NCI-H748 (cell line): ENCODE data around the gene MFSD6.
"Not testable (repeated sequence)": the region's sequence is repeated elsewhere in the genome, so short reads cannot be mapped to it uniquely, and the experiment has no call there.

Experiments
- DNase-seq: peaks from one replicate; lab custom pipeline; 2025; ENCODE audit not compliant: unreplicated experiment; lab: John Stamatoyannopoulos, UW

Gene MFSD6

DNA sequence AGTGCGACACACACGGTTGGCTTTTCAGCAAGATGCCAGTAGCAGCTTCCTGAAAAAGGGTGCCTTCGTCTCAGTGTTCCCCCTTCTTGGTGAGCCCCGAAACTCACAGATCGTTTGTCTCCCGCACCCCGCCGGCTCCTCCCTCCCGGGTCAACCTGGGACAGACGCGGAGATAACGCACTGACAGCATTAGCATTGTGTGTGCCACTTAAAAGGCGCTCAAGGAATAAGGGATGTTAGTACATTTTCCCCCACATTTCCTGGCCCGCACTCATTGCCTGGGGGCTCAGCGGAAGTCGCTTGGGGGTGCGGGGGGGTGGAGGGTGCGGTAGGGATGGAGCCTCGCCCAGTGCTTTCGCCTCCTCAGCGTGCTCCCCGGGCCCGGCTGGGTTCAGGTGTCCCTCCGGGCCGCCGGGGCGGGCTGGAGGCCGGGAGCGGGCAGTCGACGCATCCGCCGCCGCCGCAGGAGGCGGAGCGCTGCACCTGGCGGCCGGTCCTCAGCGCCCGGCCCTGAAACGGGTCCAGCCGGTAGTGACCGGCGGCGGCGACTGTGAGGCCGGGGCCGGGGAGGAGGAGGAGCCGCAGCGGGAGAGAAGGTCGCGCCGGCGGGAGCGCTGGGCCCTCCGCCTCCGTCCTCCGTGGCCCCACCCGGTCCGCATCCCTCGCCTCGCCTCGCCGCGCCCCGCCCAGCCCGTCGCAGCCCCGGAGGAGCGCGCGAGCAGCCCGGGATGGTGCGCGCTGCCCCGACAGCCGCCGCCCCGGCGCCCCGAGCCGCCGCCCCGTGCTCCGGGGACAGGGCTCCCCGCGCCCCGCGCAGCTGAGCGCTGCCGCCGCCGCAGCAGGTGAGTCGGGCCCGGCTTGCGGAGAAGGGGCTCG, at the start of gene MFSD6:
Gene MFSD6, plus strand, starts transcription at position 694 of the 876 bp plus-strand sequence. CDS start 27,675 bp downstream, outside the sequence.
- peak; percentile 84 for DNase-seq

DNA sequence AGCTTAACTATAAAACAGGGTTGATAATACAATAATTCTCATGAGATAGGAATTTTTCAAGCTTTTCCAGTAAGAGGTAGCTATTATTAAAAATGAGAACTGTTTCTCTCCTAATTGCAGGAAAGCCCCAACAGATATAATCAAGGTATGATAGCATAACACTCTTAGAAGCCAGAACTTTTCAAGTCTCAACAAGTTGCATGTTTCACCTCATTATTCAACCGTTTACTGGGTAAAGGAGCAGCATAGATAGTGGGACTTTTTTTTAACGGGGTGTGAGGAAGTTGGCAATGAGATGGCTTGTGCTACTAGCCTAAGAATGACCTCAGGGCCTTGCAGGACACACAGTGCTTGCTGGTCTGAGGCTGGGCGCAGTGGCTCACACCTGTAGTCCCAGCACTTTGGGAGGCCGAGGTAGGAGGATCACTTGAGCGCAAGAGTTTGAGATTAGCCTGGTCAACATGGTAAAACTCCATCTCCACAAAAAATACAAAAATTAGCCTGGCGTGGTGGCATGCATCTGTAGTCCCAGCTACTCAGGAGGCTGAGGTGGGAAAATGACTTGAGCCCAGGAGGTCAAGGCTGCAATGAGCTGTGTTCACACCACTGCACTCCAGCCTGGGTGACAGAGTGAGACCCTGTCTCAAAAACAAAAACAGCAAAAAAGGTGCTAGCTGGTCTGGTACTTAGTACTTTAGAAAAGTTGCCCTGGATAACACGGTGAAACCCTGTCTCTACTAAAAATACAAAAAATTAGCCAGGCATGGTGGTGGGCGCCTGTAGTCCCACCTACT, 49.3 kb upstream of the MFSD6 start:
- not testable (repeated sequence) for DNase-seq

DNA sequence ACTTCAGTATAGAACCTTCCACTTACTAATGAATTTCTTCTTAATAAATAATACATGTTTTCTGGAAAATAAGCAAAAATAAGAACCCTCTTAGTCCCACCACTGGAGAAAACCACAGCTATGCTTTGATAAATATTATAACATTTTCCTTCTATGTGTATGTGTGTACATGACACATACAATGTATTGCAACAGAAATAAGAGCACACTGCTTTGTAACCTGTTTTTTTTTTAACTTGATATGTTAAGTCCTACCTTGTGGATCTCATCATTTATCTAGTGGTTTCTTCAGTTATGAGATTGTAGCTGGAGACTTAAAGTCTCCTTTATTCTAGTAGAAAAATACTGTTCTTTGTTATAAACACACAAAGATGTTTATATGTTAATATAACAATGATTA, 47.6 kb upstream of the MFSD6 start:
- no peak for DNase-seq

DNA sequence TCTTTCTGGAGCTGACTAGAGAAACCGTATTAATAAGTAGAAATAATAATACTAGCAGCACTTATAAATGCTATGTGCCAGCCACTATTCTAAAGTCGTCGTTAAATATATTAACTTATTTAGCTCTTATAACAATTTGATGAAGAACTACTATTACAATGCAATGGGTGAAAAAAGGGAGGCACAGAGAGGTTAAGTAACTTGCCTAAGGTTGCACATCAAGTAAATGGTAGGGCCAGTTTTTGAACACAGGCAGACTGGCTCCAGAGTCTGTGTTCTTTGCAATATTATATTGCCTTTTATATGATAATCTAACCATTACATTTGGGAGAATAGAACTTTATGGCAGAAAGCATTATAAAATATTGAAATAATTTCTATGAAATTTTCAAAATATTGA, 47.2 kb upstream of the MFSD6 start:
- no peak for DNase-seq

DNA sequence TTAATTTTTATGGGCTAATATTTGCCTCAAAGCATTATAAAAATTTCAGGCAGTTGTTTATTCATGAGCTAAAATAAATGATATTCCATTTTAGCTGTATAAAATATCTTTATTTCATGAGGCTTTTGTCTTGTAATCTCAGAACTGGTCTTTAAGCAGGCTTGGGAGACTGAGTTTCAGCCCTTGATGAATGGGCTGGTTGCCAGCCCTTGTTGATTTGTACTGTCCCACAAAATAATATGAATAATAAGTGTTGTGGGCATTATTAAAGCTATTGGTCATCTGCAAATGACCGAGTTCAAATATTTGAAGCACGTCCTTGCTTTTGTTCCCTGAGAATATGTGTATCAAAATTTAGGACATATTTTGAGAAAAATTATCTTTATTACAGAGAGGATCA, 46.6 kb upstream of the MFSD6 start:
- DNase-seq, result no peak

DNA sequence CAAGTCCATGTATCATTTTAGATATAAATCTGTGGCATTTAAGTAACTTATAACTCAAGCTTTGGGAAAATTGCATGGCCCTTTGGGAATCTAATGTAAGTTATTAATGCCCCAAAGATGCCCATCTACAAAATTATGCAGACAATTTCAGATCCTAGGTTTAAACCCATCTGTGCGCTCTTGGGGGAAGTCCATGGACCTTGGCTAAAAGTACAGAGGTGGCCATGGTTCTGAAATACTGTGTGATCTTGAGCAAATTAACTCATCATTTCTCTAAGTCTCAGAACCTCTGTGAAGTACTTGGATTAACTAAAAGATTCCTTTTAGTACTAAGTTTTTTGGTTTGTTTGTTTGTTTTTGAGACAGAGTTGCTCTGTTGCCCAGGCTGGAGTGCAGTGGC, 45.3 kb upstream of the MFSD6 start:
- no peak for DNase-seq

DNA sequence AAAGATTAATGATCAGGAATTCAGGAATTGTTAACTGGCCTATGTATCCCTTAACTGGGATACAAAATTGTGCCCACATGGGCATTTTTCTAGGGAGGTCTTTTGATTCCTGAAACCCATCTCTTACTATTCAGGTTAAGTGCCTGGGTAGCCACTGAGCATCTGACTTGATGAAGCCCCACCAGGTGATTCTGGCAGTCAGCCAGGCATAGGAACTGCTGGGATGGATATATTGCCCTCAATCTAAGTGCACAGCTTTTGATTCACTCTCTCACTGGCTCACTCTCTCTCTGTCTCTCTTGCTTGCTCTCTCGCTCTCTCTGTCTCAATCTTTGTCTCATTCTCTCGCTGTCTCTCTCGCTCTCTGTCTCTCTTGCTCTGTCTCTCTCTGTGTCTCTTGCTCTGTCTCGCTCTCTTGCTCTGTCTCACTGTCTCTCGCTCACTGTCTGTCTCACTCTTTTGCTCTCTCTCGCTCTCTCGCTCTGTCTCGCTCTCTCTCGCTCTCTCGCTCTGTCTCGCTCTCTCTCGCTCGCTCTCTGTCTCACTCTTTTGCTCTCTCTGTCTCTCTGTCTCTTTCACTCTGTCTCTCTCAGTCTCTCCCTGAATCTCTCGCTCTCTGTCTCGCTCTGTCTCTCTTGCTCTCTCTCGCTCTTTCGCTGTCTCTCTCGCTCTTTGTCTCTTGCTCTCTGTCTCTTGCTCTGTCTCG, 42.5 kb upstream of the MFSD6 start:
- DNase-seq, result peak; percentile 84

DNA sequence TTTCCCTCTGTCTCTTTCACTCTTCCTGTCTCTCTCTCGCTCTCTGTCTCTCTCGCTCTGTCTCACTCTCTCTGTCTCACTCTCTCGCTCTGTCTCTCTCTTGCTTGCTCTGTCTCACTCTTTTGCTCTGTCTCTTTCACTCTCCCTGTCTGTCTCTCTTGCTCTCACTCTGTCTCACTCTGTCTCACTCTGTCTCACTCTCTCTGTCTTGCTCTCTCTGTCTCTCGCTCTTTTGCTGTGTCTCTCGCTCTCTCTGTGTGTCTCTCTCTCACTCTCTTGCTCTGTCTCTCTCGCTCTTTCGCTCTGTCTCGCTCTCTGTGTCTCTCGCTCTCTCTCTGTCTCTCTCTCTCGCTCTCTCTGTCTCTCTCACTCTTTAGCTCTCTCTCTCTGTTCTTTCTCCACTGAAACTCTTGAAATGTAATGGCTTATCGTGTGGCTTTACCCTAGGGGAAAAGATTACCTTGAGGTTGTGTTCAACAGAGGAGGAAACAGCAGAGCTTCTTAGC, 41.9 kb upstream of the MFSD6 start:
- DNase-seq, result no peak

DNA sequence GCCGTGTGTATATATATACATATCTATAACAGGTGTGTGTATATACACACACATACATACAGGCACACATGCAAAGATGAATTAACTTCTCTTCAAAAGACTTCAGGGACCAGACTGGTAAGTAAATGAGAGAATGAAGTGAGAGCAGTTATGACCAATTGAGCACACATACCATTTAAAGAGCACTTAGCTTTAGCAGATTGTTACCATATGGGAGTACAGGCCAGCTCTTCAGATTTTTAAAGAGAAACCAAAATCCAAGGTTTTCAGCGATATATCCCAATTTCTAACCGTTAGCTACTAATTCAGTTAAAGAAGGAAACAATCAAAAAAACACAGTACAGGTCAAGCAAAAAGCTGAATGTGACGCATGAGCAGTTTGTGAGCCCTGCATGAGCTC, 41.1 kb upstream of the MFSD6 start:
- no peak for DNase-seq

DNA sequence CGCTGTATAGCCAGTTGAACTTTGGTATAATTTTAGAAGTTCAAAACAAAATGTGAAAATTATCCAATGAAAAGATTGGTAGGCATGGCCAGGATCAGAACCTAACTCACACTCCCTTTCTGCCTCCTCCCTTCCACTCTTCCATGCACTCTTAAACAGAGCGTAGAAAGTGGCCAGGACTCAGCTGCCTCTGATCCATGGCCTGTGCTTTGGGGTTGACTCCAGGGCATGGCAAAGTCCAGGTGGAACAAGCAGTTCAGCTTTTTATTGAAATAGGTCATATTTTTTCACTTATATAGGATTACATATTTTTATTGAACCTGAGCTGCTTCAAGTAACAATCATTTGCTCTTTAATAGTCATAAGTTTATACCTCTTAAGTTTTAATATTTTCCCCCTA, 38.5 kb upstream of the MFSD6 start:
- no peak for DNase-seq

DNA sequence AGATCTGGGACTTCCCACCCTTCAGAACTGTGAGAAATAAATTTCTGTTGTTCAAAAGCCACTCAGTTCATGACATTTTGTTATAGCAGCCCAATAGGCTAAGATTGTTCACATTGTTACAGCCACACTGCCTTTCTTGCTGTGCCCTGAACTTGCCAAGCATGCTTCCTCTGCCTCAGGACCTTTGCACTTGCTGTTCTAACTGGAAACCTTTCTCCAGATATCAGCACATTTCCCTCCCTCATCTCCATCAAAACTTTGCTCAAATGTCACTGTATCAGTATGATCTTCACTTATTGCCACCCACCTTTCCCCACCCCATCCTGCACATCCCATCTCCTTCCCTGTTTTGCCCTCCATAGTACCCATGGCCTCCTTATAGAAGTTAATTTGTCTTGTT, 32.1 kb upstream of the MFSD6 start:
- no peak for DNase-seq

DNA sequence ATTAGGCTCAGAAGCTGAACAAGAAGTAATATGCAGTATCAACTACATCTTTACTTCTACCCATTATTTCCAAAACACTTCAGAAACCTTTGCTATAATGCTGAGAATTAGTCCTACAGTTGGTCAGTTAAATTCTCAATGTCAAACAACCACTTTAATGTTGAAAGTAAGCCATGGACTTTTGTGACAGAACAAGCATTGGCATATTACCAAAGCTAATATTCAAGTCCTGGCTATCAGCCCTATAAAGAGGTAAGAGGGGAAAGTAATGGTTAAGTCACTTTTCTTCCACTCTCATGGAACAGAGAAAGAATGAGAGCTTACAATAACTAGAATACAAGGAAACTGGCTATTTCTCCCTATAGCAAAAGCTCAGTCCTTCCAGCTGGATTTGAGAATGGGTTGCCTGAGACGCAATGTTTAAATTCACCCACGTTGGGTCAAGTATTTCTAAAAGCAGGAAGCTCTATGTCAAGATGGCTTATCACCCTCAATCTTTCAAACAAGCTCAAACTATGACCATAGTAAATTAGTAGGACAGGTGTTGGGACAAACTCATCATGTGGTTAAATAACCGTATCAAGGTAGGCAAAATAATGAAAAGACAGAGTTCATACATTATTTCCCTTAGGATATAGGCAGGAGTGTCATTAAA, 31.4 kb upstream of the MFSD6 start:
- no peak for DNase-seq

DNA sequence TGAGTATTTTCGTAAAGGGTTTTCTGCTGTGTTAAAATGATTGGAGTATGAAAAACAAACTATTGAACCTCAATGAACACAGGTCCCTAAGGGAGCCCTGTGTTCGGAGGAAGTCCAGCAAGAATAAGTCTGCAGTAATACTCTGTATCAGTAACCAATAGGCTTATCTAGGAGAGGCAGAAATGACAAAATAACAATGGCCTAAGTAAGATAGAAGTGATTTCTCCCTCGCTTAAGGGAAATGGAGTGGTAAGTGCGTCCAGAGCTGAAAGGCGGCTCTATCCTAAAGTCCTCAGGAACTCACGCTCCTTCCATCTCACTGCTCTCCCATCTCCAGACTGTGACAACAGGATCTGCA, 29.3 kb upstream of the MFSD6 start:
- no peak for DNase-seq

DNA sequence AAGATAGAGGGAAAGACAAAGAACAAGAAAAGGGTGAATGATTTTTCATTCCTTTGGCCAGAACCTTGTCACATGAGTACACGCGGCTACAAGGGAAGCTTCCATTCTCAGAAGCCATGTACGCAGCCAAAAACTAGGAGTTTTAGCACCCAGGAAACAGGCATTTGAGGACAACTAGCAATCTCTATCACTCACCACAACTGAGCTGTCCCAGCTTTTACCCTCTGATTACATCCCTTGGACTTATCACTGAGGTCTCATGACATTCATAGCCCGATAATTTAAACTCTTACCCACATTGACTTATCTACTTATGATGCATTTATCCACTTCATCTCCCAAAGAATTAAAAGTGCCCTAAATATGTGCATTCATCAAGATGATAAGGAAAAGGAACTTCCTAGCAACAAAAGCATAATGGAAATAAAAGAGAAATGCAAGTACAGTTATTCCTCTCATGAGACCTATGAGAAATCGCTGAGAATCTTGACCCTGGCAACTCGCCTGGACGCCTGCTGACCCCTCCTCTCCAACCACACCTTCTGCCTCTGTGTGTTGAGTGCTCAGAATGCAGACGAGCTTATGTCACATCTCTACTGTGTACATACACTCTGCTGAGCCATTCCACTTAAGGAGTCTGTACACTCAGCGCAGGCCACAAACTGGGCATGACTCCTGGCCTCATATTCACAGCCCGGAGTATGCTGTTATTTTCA, 28.7 kb upstream of the MFSD6 start:
- DNase-seq, result peak; percentile 65

DNA sequence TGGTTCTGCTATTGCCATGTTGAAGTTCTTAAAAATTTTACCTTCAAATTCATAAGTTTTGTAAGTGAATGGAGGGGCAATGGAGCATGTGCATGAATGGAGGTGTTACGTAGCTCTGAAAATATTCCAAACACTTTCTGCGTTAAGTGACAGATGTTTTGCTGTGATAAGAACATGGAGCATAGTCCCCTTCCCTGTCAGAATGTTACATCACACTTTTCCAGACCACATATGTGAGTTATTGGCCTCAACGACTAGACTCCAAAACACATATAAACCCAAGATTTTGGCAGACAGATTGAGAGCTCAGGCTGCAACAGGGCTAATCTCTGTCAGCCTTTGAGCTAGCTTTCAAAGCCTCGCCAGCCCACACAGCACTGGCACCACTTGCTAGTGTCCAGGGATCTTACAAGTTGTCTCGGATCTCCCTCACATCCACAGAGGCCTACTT, 27.2 kb upstream of the MFSD6 start:
- DNase-seq, result no peak

DNA sequence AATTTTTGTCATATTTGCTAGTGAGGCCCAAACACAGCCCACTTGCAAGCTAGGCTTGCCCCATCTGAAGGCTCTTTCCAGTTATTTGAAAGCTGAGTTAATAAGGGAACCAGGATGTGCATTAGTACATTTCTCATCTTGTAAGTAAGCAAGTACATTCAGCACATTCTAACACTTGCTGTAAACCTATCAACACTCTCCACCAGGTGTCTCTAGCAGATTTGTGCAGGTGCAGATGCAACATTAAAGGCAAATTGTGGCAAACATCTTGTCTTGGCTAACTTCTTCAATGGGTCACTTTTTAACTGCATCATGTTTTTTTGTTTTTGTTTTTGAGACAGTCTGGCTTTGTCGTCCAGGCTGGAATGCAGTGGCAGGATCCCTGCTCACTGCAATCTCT, 25.3 kb upstream of the MFSD6 start:
- peak; percentile 89 for DNase-seq

DNA sequence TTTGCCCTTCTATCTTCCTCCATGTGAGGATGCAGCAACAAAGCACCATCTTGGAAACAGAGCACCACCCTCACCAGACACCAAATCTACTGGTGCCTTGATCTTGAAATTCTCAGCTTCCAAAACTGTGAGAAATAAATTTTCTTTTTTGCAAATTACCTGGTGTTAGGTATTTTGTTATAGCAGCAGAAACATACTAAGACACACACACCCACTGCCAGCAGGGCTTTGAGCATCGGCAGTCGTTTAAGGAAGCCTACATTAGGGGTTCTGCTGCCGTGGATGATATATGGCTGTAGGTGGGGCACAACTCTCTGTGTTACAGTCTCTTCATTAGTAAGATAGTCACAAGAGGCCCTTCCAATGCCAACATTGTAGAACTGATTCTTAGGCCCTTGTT, 20.7 kb upstream of the MFSD6 start:
- no peak for DNase-seq

DNA sequence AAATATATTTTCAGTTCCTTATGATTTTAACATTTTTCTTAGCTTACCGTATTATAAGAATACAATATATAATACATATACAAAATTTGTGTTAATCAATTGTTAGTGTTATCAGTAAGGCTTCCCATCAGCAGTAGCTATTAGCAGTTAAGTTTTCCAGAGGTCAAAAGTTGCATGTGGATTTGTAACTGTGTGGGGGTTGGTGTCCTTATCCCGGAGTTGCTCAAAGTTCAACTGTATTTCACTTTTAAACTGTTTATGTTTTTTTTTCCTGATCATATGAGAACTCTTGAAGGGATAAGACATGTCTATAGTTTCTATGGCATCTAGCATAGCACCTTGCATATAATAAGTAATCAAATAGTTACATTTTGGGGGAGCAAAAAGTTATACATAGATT, 11.9 kb upstream of the MFSD6 start:
- no peak for DNase-seq

DNA sequence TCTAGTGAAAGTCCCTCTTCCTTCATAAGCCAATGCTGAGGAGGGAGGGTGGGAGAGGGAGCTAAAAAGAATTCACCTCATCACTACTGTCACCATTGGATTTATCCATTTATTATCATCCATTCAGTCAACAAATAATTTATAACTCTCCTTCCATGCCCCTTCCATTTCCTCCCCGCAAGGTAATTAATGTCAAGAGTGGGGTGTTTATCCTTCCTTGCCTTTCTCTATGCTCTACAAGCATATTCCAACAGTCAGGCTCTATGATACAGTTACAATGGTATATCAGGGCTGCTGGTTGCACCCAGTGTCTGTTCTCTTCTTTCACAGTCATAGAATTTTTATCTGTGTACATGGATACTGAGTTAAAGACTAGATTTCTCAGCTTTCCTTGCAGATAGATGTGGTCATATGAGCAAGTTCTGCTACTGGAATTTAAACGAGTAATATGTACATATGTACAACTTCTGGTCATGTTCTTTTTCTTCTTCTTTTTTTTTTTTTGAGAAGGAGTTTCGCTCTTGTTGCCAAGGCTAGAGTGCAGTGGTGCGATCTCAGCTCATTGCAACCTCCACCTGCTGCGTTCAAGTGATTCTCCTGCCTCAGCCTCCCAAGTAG, 5.1 kb upstream of the MFSD6 start:
- DNase-seq, result no peak

DNA sequence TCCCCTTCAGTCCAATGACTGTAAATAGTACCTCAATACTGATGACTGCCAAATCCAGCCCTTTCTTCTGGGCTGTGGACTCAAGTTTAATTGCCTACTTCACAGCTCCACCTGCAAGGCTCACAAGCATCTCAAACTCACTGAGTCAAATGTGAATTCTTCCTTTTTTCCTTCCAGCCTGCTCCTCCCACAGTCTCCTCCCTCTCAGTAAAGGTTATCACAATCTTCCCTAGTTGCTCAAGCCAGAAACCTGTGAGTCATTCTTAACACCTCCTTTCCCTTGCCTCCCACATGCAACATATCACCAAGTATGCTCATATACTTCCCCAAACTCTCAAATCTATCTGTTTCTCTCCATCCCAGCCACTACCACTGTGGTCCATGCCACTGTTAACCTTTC, 3.7 kb upstream of the MFSD6 start:
- DNase-seq, result no peak
